ENCODE results near the gene ACSL3.

The ACSL3 gene

GRCh38 chr2:222945887-222946286 lies 85.1 kb downstream of the ACSL3 start:
- Histone ChIP-seq H3K27ac (no peak overlapping the region), H3K27me3 (no peaks in the 10 kb centered on the region), H3K36me3 (peaks cover 0 to 8% (median 7%) of the 10 kb centered on the region in 3 donors), H3K4me3 (no peak overlapping the region), H3K9me3 (no peaks in the 10 kb centered on the region), H3K4me1 (peaks cover 0 to 18% (median 7%) of the 10 kb centered on the region in 4 donors)
- DNase-seq, result no peak
- TF ChIP-seq CTCF (IDR thresholded peaks at IDR 0.05), result no peak
- intact Hi-C loops (cut with DNase I; ENCODE audit: low total_unique reads), result no loop called here

GRCh38 chr2:222946700-222947287 lies 86.0 kb downstream of the ACSL3 start:
- no peak for DNase-seq
- H3K27ac ChIP-seq, result no peak overlapping the region
- H3K4me1 ChIP-seq, result peaks cover 0 to 18% (median 7%) of the 10 kb centered on the region in 4 donors
- peaks cover 0 to 1% (median 0%) of the 10 kb centered on the region in 3 donors for H3K36me3 ChIP-seq
- intact Hi-C loops (cut with DNase I; ENCODE audit: low total_unique reads), result no loop called here
- no peaks in the 10 kb centered on the region for H3K9me3 ChIP-seq
- no peak for TF ChIP-seq CTCF (IDR thresholded peaks at IDR 0.05)
- H3K4me3 ChIP-seq, result no peak overlapping the region
- H3K27me3 ChIP-seq, result no peaks in the 10 kb centered on the region

- peaks cover 0 to 10% (median 5%) of the 10 kb centered on the region in 4 donors for H3K4me1 ChIP-seq
- no peak for DNase-seq
- no peak for TF ChIP-seq CTCF (IDR thresholded peaks at IDR 0.05)
- no peaks in the 10 kb centered on the region for H3K9me3 ChIP-seq
- no peaks in the 10 kb centered on the region for H3K36me3 ChIP-seq
- intact Hi-C loops (cut with DNase I; ENCODE audit: low total_unique reads), result no loop called here
- no peak overlapping the region for H3K27ac ChIP-seq
- no peak overlapping the region for H3K4me3 ChIP-seq
- H3K27me3 ChIP-seq, result no peaks in the 10 kb centered on the region
Observed at GRCh38 chr2:222949073-222949472, 88.2 kb downstream of the ACSL3 start.

GRCh38 chr2:222949690-222950323 lies 89.0 kb downstream of the ACSL3 start:
- no peaks in the 10 kb centered on the region for H3K36me3 ChIP-seq
- no peak for TF ChIP-seq CTCF (IDR thresholded peaks at IDR 0.05)
- H3K27ac ChIP-seq, result no peak overlapping the region
- intact Hi-C loops (cut with DNase I; ENCODE audit: low total_unique reads), result no loop called here
- no peaks in the 10 kb centered on the region for H3K9me3 ChIP-seq
- DNase-seq, result no peak
- H3K4me1 ChIP-seq, result peaks cover 0 to 3% (median 1%) of the 10 kb centered on the region in 4 donors
- H3K27me3 ChIP-seq, result no peaks in the 10 kb centered on the region
- H3K4me3 ChIP-seq, result no peak overlapping the region

GRCh38 chr2:222950638-222951285 lies 89.9 kb downstream of the ACSL3 start:
- Histone ChIP-seq H3K9me3 (no peaks in the 10 kb centered on the region), H3K27ac (no peak overlapping the region), H3K27me3 (no peaks in the 10 kb centered on the region), H3K36me3 (no peaks in the 10 kb centered on the region), H3K4me1 (no peaks in the 10 kb centered on the region), H3K4me3 (no peak overlapping the region)
- intact Hi-C loops (cut with DNase I; ENCODE audit: low total_unique reads), result no loop called here
- no peak for TF ChIP-seq CTCF (IDR thresholded peaks at IDR 0.05)
- no peak for DNase-seq
